Diencephalon (tissue), 1 donor: Measurements from ENCODE around the gene DDX49. TPM values are rescaled to one million over a fixed set of nuclear protein-coding genes. Genes with fewer than 3 reads are reported as not detected.

Experiments
- total RNA-seq: library from RNA; depleted of rRNA; stranded (reverse); fragments of >200 nt; gene quantifications from one replicate; pipeline ENCODE4 v1.2.3, GENCODE V29; 2014

DDX49 gene, protein sequence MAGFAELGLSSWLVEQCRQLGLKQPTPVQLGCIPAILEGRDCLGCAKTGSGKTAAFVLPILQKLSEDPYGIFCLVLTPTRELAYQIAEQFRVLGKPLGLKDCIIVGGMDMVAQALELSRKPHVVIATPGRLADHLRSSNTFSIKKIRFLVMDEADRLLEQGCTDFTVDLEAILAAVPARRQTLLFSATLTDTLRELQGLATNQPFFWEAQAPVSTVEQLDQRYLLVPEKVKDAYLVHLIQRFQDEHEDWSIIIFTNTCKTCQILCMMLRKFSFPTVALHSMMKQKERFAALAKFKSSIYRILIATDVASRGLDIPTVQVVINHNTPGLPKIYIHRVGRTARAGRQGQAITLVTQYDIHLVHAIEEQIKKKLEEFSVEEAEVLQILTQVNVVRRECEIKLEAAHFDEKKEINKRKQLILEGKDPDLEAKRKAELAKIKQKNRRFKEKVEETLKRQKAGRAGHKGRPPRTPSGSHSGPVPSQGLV
- 47.3 TPM for total RNA-seq

DNA sequence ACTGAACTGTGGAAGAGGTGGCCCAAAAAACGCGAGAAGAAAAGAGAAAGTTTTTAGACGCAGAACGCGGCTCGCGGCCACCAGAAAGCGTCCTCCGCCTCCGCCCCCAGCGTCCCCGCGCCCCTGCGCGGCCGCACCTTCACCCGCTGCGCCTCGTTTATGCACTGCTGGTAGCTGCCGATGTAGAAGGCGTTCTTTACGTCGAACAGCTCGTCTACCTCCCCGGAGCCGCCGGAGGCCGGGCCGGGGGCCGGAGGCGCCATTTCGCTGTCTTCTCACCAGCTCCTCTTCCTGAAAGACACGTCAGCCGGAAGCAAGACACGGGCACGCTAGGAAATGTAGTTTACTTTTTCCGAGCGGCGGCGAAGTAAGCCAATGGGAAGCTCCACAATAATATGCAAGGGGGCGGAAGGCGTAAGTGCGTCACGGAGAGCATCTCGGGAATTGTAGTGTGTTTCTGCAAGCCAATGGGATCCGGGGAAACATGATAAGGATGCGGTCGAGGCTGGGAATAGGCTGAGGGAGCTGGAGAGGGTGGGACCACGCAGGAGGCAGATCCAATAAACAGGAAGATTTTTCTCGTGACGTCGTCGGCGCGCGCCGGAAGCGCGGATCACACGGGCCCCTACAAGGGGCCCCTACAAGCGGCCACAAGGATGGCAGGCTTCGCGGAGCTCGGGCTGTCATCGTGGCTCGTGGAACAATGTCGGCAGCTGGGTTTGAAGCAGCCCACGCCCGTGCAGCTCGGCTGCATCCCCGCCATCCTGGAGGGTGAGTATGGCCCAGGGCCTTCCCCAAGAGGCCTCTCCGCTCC is at the start of gene DDX49, which contains the start of gene COPE:
Gene DDX49, plus strand, starts transcription at position 630 of the 814 bp plus-strand sequence. Its CDS starts 27 bp downstream, at position 657.
Gene COPE, minus strand, starts transcription at position 302 of the 814 bp plus-strand sequence. Its CDS starts 39 bp downstream, at position 263.

DNA sequence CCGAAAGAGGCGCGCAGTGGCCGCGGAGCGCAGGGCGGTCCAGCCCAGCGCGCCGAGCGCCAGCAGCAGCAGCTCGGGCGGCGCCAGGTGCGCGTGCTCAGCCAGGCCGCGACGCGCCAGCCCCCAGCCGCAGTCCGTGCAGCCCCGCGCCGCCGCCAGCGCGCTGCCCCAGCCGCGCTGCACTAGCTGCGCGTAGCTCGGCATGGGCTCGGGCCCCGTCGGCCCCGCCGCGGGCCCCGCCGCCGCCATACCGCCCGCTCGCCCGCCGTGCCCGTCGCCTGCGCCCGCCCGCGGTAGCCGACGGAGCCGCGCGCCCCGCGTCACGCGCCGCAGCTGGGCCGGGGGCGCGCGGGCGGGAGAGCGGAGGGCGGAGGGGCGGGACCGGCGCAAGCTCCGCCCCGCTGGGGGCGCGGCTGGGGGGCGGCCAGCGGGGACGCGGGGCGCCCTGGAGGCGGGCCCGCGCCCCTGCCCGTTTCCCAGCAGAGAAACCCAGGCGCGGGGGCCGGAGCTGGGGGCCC is 23.6 kb upstream of the DDX49 start, which contains the start of gene CERS1:
Gene CERS1, minus strand, starts transcription at position 335 of the 518 bp plus-strand sequence. Its CDS starts 86 bp downstream, at position 249.

DNA sequence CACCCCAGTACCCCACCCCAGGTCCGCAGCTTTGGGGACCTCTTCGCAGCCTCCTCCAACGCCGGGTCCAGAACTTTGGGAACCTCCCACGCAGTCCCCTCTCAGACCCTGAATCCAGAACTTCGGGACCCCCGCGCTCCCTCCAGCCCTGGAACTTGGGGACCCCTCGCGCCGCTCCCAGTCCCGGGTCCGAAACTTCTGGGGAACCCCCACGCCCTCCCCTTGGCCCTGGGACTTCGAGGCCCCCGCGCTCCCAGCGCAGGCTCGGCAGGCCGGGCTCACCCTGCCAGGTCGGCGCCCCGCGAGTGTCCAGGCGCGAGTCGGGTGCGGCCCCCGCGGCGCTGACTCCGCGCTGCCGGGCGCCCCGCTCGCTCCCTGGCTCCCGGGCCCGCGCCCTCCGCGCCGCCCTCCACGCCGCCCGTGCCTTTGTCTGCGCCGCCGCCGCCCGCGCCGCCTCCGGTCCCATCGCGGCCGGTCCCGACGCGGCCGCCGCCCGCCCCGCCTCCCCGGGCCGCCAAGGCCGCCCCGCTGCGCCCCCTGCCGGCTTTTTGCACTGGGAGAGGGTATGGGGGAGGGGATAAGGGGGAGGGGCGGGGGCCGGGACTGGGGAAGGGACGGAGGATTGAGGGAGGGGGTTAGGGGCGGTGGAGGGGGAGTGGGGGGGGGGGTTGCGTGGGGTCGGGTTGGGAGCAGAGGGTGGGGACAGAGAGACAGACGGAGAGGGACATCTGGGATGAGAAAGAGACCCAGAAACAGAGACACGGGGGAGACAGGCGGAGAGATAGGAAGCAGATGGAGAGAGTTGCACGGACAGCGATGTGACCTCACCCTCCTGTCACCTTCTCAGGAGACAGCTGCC is 21.5 kb downstream of the DDX49 start, which contains the start of gene HOMER3:
Gene HOMER3, minus strand, starts transcription at position 449 of the 859 bp plus-strand sequence. CDS start 2,235 bp downstream, outside the sequence.

Other genes starting within 250 kb of the DDX49 start
- 11.8 TPM for gene CRTC1, start 236.0 kb upstream of the DDX49 start, total RNA-seq
- not detected for gene COMP, start 128.4 kb upstream of the DDX49 start, total RNA-seq
- 41.5 TPM for gene UPF1, start 87.8 kb upstream of the DDX49 start, total RNA-seq
- 48.9 TPM for gene CERS1, start 23.6 kb upstream of the DDX49 start, total RNA-seq
- 84.7 TPM for gene COPE, start 328 bp upstream of the DDX49 start, total RNA-seq
- 16.8 TPM for gene HOMER3, start 21.5 kb downstream of the DDX49 start, total RNA-seq
- 97.3 TPM for gene SUGP2, start 113.8 kb downstream of the DDX49 start, total RNA-seq
- gene ARMC6, start 113.9 kb downstream of the DDX49 start, total RNA-seq = 36.2 TPM
- gene SLC25A42, start 144.3 kb downstream of the DDX49 start, total RNA-seq = 12.5 TPM
- 9.5 TPM for gene TMEM161A, start 218.8 kb downstream of the DDX49 start, total RNA-seq